Naive thymus-derived CD4-positive, alpha-beta T cell (primary cell): ENCODE results near the gene TMOD3. TPM values are rescaled to one million over a fixed set of nuclear protein-coding genes. Genes with fewer than 3 reads are reported as not detected.

Experiments
- ATAC-seq: fragments of 150-1000 bp; cut with Tn5 transposase; 2 replicates; pipeline ENCODE4 v1.10.0; 2021; ENCODE audit warnings: mild to moderate bottlenecking, moderate library complexity
- CTCF ChIA-PET: fragments of 350-600 bp; sonication (Branson Sonifier 250); formaldehyde crosslinking; loops from one replicate; lab custom pipeline; 2021; ENCODE audit warnings: antibody characterized with exemption; lab: Charles Lee
- POLR2A ChIA-PET: fragments of 350-600 bp; sonication (Branson Sonifier 250); formaldehyde crosslinking; loops from one replicate; lab custom pipeline; 2021; ENCODE audit warnings: antibody characterized with exemption, inconsistent platforms; lab: Charles Lee
- DNase-seq, 9 donors: peaks; one replicate each; pipeline versions ENCODE4 v3.0.0 to v3.0.0-alpha.2; 2020 to 2022; ENCODE audit warnings: mixed read lengths in 1 of 9
- H3K27ac ChIP-seq: one replicate; pipeline ENCODE4 v1.7.0; 2013; ENCODE audit warnings: mild to moderate bottlenecking, low read depth, low read length, moderate library complexity
- H3K27me3 ChIP-seq, 2 donors: one replicate each; pipeline ENCODE4 v1.7.0; 2013; ENCODE audit warnings: low read length in 2 of 2, mild to moderate bottlenecking in 2 of 2, moderate library complexity in 2 of 2; ENCODE audit not compliant: control insufficient read depth in 2 of 2, insufficient read depth in 2 of 2
- H3K36me3 ChIP-seq, 3 experiments: 1 replicate in 2 of 3; 2 replicates in 1 of 3; pipeline ENCODE4 v1.7.0; 2013; ENCODE audit warnings: low read length in 3 of 3, mild to moderate bottlenecking in 3 of 3, moderate library complexity in 1 of 3; ENCODE audit not compliant: insufficient read depth in 3 of 3, control insufficient read depth in 2 of 3
- H3K4me1 ChIP-seq, 2 donors: one replicate each; pipeline ENCODE4 v1.7.0; 2013; ENCODE audit warnings: low read length in 2 of 2, mild to moderate bottlenecking in 2 of 2, moderate library complexity in 1 of 2; ENCODE audit not compliant: control insufficient read depth in 2 of 2, insufficient read depth in 2 of 2
- H3K4me3 ChIP-seq: 2 replicates; pipeline ENCODE4 v1.7.0; 2013; ENCODE audit warnings: mild to moderate bottlenecking, low read length
- H3K9me3 ChIP-seq, 3 experiments: 1 replicate in 2 of 3; 2 replicates in 1 of 3; pipeline ENCODE4 v1.7.0; 2013; ENCODE audit warnings: low read length in 3 of 3; ENCODE audit not compliant: control insufficient read depth in 2 of 3
- H3K27ac Mint-ChIP-seq, 9 donors: one replicate each; pipeline ENCODE4 v1.8.0; 2020 to 2022; ENCODE audit warnings: mixed read lengths in 9 of 9, mild to moderate bottlenecking in 8 of 9, moderate library complexity in 5 of 9, inconsistent platforms in 2 of 9
- H3K27me3 Mint-ChIP-seq, 5 donors: one replicate each; pipeline ENCODE4 v1.8.0; 2021 to 2022; ENCODE audit warnings: mixed read lengths in 5 of 5, mild to moderate bottlenecking in 1 of 5
- H3K36me3 Mint-ChIP-seq, 5 donors: one replicate each; pipeline ENCODE4 v1.8.0; 2020 to 2022; ENCODE audit warnings: mixed read lengths in 5 of 5, mild to moderate bottlenecking in 3 of 5, inconsistent platforms in 1 of 5
- H3K4me1 Mint-ChIP-seq, 7 donors: one replicate each; pipeline ENCODE4 v1.8.0; 2020 to 2022; ENCODE audit warnings: mixed read lengths in 7 of 7, mild to moderate bottlenecking in 3 of 7, inconsistent platforms in 1 of 7
- H3K4me3 Mint-ChIP-seq, 10 donors: one replicate each; pipeline ENCODE4 v1.8.0; 2020 to 2022; ENCODE audit warnings: mild to moderate bottlenecking in 10 of 10, mixed read lengths in 10 of 10, moderate library complexity in 6 of 10, inconsistent platforms in 2 of 10
- H3K9me3 Mint-ChIP-seq, 11 donors: one replicate each; pipeline ENCODE4 v1.8.0; 2020 to 2022; ENCODE audit warnings: mixed read lengths in 11 of 11, mild to moderate bottlenecking in 4 of 11, inconsistent platforms in 1 of 11, moderate library complexity in 1 of 11
- intact Hi-C, 2 donors: fragments of 100-400 bp; cut with micrococcal nuclease; formaldehyde crosslinking; loops; one replicate each; pipeline ENCODE4 v1.15.1; 2023
- polyA plus RNA-seq, 2 donors: library from polyadenylated mRNA; unstranded; fragments of 300-500 nt; fragmentation: Illumina TruSeq; gene quantifications; one replicate each; pipeline ENCODE4 v1.2.3, GENCODE V29; 2021
- total RNA-seq, 6 experiments: library from RNA in 5 of 6; stranded (reverse) in 5 of 6; gene quantifications; 1 replicate in 5 of 6; 2 replicates in 1 of 6; pipeline ENCODE4 v1.2.3 and lab custom pipeline; 2021 to 2026

Gene TMOD3
- total and polyA plus RNA-seq, 7 experiments from 2014 or later, result 25.5 to 75.9 (median 49.1) TPM

GRCh38 chr15:51908316-51908715, 78.9 kb downstream of the TMOD3 start:
- Mint-ChIP-seq H3K27ac (peak overlapping the region in 1 of 9 donors; percentile 23), H3K4me1 (peaks cover 0 to 3% (median 0%) of the 10 kb centered on the region in 7 donors), H3K36me3 (peaks cover 18 to 51% (median 25%) of the 10 kb centered on the region in 5 donors), H3K27me3 (no peaks in the 10 kb centered on the region), H3K4me3 (no peak overlapping the region), H3K9me3 (no peaks in the 10 kb centered on the region)
- H3K9me3 ChIP-seq, result no peaks in the 10 kb centered on the region
- DNase-seq, result no peak
- intact Hi-C loops, result no loop called here
- CTCF ChIA-PET, result interaction anchor here (1.1 kb wide), 1 partner anchor 10 kb away, joined by 3 read pairs; no protein-coding TSS in a partner anchor
- no peak overlapping the region for H3K4me3 ChIP-seq
- H3K4me1 ChIP-seq, result no peaks in the 10 kb centered on the region
- no peaks in the 10 kb centered on the region for H3K27me3 ChIP-seq
- H3K27ac ChIP-seq, result no peak overlapping the region
- POLR2A ChIA-PET, result no interaction called here
- ATAC-seq, result no peak
- H3K36me3 ChIP-seq, result peaks cover 0 to 39% (median 14%) of the 10 kb centered on the region in 3 experiments

- H3K27ac Mint-ChIP-seq, result peak overlapping the region in 1 of 9 donors; percentile 68
- intact Hi-C loops, result no loop called here
- no peak for DNase-seq
- H3K4me1 ChIP-seq, result no peaks in the 10 kb centered on the region
- peaks cover 0 to 2% (median 0%) of the 10 kb centered on the region in 7 donors for H3K4me1 Mint-ChIP-seq
- no peak overlapping the region for H3K4me3 Mint-ChIP-seq
- ATAC-seq, result no peak
- H3K27me3 Mint-ChIP-seq, result no peaks in the 10 kb centered on the region
- H3K9me3 ChIP-seq, result no peaks in the 10 kb centered on the region
- H3K36me3 ChIP-seq, result peaks cover 0 to 39% (median 6%) of the 10 kb centered on the region in 3 experiments
- no peaks in the 10 kb centered on the region for H3K27me3 ChIP-seq
- POLR2A ChIA-PET, result no interaction called here
- CTCF ChIA-PET, result no interaction called here
- H3K4me3 ChIP-seq, result no peak overlapping the region
- no peak overlapping the region for H3K27ac ChIP-seq
- peaks cover 14 to 47% (median 25%) of the 10 kb centered on the region in 5 donors for H3K36me3 Mint-ChIP-seq
- no peaks in the 10 kb centered on the region for H3K9me3 Mint-ChIP-seq
Observed at GRCh38 chr15:51909584-51909983, 80.1 kb downstream of the TMOD3 start.

GRCh38 chr15:51912528-51912927, 83.1 kb downstream of the TMOD3 start:
- ATAC-seq, result no peak
- Histone ChIP-seq H3K4me3 (no peak overlapping the region), H3K27ac (no peak overlapping the region), H3K9me3 (no peaks in the 10 kb centered on the region), H3K36me3 (peaks cover 0 to 24% (median 4%) of the 10 kb centered on the region in 3 experiments), H3K27me3 (no peaks in the 10 kb centered on the region), H3K4me1 (no peaks in the 10 kb centered on the region)
- CTCF ChIA-PET, result no interaction called here
- Mint-ChIP-seq H3K27ac (no peak overlapping the region), H3K36me3 (peaks cover 5 to 29% (median 21%) of the 10 kb centered on the region in 5 donors), H3K27me3 (no peaks in the 10 kb centered on the region), H3K4me3 (no peak overlapping the region), H3K4me1 (no peaks in the 10 kb centered on the region), H3K9me3 (no peaks in the 10 kb centered on the region)
- POLR2A ChIA-PET, result interaction anchor here (0.7 to 0.8 kb wide), 2 partner anchors 12 to 278 kb away, joined by 3 read pairs; no protein-coding TSS in a partner anchor
- intact Hi-C loops, result loop anchor here in 1 of 2 donors (10.0 kb wide), 1 partner anchor 692 kb away; no protein-coding TSS in a partner anchor
- DNase-seq, result no peak

GRCh38 chr15:51917493-51917892, 88.0 kb downstream of the TMOD3 start:
- Mint-ChIP-seq H3K36me3 (peaks cover 5 to 13% (median 10%) of the 10 kb centered on the region in 5 donors), H3K27ac (no peak overlapping the region), H3K4me1 (no peaks in the 10 kb centered on the region), H3K27me3 (no peaks in the 10 kb centered on the region), H3K9me3 (no peaks in the 10 kb centered on the region), H3K4me3 (no peak overlapping the region)
- ATAC-seq, result no peak
- H3K4me1 ChIP-seq, result no peaks in the 10 kb centered on the region
- H3K9me3 ChIP-seq, result no peaks in the 10 kb centered on the region
- ChIA-PET CTCF (interaction anchor here (0.8 to 1.0 kb wide), 2 partner anchors 9 to 304 kb away, joined by 3 read pairs; no protein-coding TSS in a partner anchor), POLR2A (no interaction called here)
- DNase-seq, result peak in 1 of 9 donors; percentile 4
- no peaks in the 10 kb centered on the region for H3K27me3 ChIP-seq
- no peak overlapping the region for H3K27ac ChIP-seq
- no peak overlapping the region for H3K4me3 ChIP-seq
- intact Hi-C loops, result loop anchor here in 1 of 2 donors (10.0 kb wide), 1 partner anchor 687 kb away; no protein-coding TSS in a partner anchor
- H3K36me3 ChIP-seq, result peaks cover 0 to 35% (median 12%) of the 10 kb centered on the region in 3 experiments

GRCh38 chr15:51924156-51925068, 95.0 kb downstream of the TMOD3 start:
- Histone ChIP-seq H3K36me3 (peaks cover 0 to 40% (median 7%) of the 10 kb centered on the region in 3 experiments), H3K4me3 (no peak overlapping the region), H3K9me3 (no peaks in the 10 kb centered on the region), H3K27me3 (no peaks in the 10 kb centered on the region), H3K4me1 (no peaks in the 10 kb centered on the region), H3K27ac (no peak overlapping the region)
- Mint-ChIP-seq H3K9me3 (no peaks in the 10 kb centered on the region), H3K27me3 (no peaks in the 10 kb centered on the region), H3K4me3 (no peak overlapping the region), H3K27ac (peak overlapping the region in 3 of 9 donors; percentile 3 to 7 (median 6)), H3K36me3 (peaks cover 5 to 32% (median 11%) of the 10 kb centered on the region in 5 donors), H3K4me1 (peaks cover 0 to 1% (median 0%) of the 10 kb centered on the region in 7 donors)
- ChIA-PET POLR2A (interaction anchor here (0.5 kb wide), 1 partner anchor 66 kb away, joined by 3 read pairs; no protein-coding TSS in a partner anchor), CTCF (interaction anchor here (1.0 kb wide), 1 partner anchor 333 kb away, joined by 3 read pairs; no protein-coding TSS in a partner anchor)
- DNase-seq (no peak), ATAC-seq (no peak)
- intact Hi-C loops, result no loop called here

GRCh38 chr15:51926809-51927208, 97.4 kb downstream of the TMOD3 start:
- CTCF ChIA-PET, result interaction anchor here (1.1 kb wide), 2 partner anchors 38 to 152 kb away, joined by 3 to 4 read pairs; no protein-coding TSS in a partner anchor
- H3K4me3 Mint-ChIP-seq, result no peak overlapping the region
- H3K27me3 ChIP-seq, result no peaks in the 10 kb centered on the region
- no peaks in the 10 kb centered on the region for H3K4me1 ChIP-seq
- H3K4me3 ChIP-seq, result no peak overlapping the region
- H3K27ac Mint-ChIP-seq, result peak overlapping the region in 4 of 9 donors; percentile 1 to 31 (median 18)
- H3K4me1 Mint-ChIP-seq, result peaks cover 0 to 1% (median 0%) of the 10 kb centered on the region in 7 donors
- peaks cover 0 to 36% (median 7%) of the 10 kb centered on the region in 5 donors for H3K36me3 Mint-ChIP-seq
- POLR2A ChIA-PET, result no interaction called here
- H3K36me3 ChIP-seq, result peaks cover 0 to 39% (median 7%) of the 10 kb centered on the region in 3 experiments
- no peaks in the 10 kb centered on the region for H3K27me3 Mint-ChIP-seq
- no peaks in the 10 kb centered on the region for H3K9me3 ChIP-seq
- ATAC-seq (no peak), DNase-seq (no peak)
- intact Hi-C loops, result no loop called here
- H3K27ac ChIP-seq, result no peak overlapping the region
- H3K9me3 Mint-ChIP-seq, result no peaks in the 10 kb centered on the region
